CD4-positive, alpha-beta memory T cell (primary cell): Measurements from ENCODE around the gene P3H1. TPM values are rescaled to one million over a fixed set of nuclear protein-coding genes. Genes with fewer than 3 reads are reported as not detected.
A peak's percentile ranks its signal among the peaks of the same experiment; 100 is the strongest.
"Not testable (repeated sequence)": the region's sequence is repeated elsewhere in the genome, so short reads cannot be mapped to it uniquely, and the experiment has no call there.

Experiments used
- CTCF ChIA-PET: fragments of 350-600 bp; sonication (Branson Sonifier 250); formaldehyde crosslinking; loops from one replicate; lab custom pipeline; 2021; ENCODE audit warnings: inconsistent platforms; ENCODE audit not compliant: partially characterized antibody; lab: Charles Lee
- POLR2A ChIA-PET: fragments of 350-600 bp; sonication (Branson Sonifier 250); formaldehyde crosslinking; loops from one replicate; lab custom pipeline; 2021; ENCODE audit not compliant: partially characterized antibody; lab: Charles Lee
- DNase-seq, 5 donors: peaks; one replicate each; pipeline versions ENCODE4 v3.0.0 to v3.0.0-alpha.2; 2020 to 2022; ENCODE audit warnings: mixed read lengths in 1 of 5
- H3K27ac ChIP-seq: one replicate; pipeline ENCODE4 v1.7.0; 2013; ENCODE audit warnings: low read depth, low read length
- H3K27me3 ChIP-seq: 2 replicates; pipeline ENCODE4 v1.7.0; 2013; ENCODE audit warnings: mild to moderate bottlenecking, low read length, moderate library complexity; ENCODE audit not compliant: insufficient read depth
- H3K36me3 ChIP-seq: 2 replicates; pipeline ENCODE4 v1.7.0; 2013; ENCODE audit warnings: mild to moderate bottlenecking, low read length, moderate library complexity; ENCODE audit not compliant: insufficient read depth
- H3K4me1 ChIP-seq: 2 replicates; pipeline ENCODE4 v1.7.0; 2013; ENCODE audit warnings: mild to moderate bottlenecking, low read length, moderate library complexity; ENCODE audit not compliant: insufficient read depth
- H3K4me3 ChIP-seq, 2 donors: one replicate each; pipeline ENCODE4 v1.7.0; 2013; ENCODE audit warnings: low read length in 2 of 2, mild to moderate bottlenecking in 1 of 2
- H3K9me3 ChIP-seq, 2 donors: one replicate each; pipeline ENCODE4 v1.7.0; 2013; ENCODE audit warnings: low read length in 2 of 2, control low read depth in 1 of 2; ENCODE audit not compliant: control insufficient read depth in 1 of 2
- H3K27ac Mint-ChIP-seq, 7 donors: one replicate each; pipeline ENCODE4 v1.8.0; 2020 to 2021; ENCODE audit warnings: mixed read lengths in 7 of 7, mild to moderate bottlenecking in 6 of 7, inconsistent platforms in 3 of 7, moderate library complexity in 3 of 7
- H3K27me3 Mint-ChIP-seq, 2 donors: one replicate each; pipeline ENCODE4 v1.8.0; 2020 to 2021; ENCODE audit warnings: mixed read lengths in 2 of 2
- H3K36me3 Mint-ChIP-seq, 2 donors: one replicate each; pipeline ENCODE4 v1.8.0; 2020 to 2021; ENCODE audit warnings: mixed read lengths in 2 of 2, inconsistent platforms in 1 of 2, mild to moderate bottlenecking in 1 of 2
- H3K4me1 Mint-ChIP-seq, 4 donors: one replicate each; pipeline ENCODE4 v1.8.0; 2020 to 2021; ENCODE audit warnings: mixed read lengths in 4 of 4, mild to moderate bottlenecking in 1 of 4
- H3K4me3 Mint-ChIP-seq, 8 donors: one replicate each; pipeline ENCODE4 v1.8.0; 2020 to 2021; ENCODE audit warnings: mixed read lengths in 8 of 8, mild to moderate bottlenecking in 7 of 8, moderate library complexity in 6 of 8, inconsistent platforms in 3 of 8
- H3K9me3 Mint-ChIP-seq, 8 donors: one replicate each; pipeline ENCODE4 v1.8.0; 2020 to 2021; ENCODE audit warnings: mixed read lengths in 8 of 8, mild to moderate bottlenecking in 5 of 8, inconsistent platforms in 3 of 8, moderate library complexity in 1 of 8
- intact Hi-C: fragments of 100-400 bp; cut with micrococcal nuclease; formaldehyde crosslinking; loops from one replicate; pipeline ENCODE4 v1.15.1; 2023
- polyA plus RNA-seq, 2 donors: library from polyadenylated mRNA; unstranded; fragments of 300-500 nt; fragmentation: Illumina TruSeq; gene quantifications; one replicate each; pipeline ENCODE4 v1.2.3, GENCODE V29; 2021
- total RNA-seq, 2 experiments: library from RNA; stranded (reverse); gene quantifications; one replicate each; pipeline ENCODE4 v1.2.3, GENCODE V29; 2021

P3H1 gene
- total and polyA plus RNA-seq, 4 experiments from 2014 or later = 7.5 to 56.6 (median 33.9) TPM

DNA sequence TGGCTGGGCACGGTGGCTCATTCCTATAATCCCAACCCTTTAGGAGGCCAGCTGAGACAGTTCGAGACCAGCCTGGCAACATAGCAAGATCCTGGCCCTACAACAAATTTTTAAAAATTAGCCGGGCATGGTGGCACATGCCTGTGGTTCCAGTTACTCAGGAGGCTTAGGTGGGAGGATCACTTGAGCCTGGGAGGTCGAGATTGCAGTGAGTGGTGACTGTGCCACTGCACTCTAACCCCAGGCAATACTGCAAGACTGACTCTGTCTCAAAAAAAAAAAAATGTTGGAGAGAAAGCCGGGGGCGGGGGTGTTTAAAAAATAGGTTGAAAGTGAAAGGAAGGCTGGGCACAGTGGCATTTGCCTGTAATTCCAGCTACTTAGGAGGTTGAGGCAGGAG lies 43.3 kb downstream of the P3H1 start:
- ChIA-PET CTCF (no interaction called here), POLR2A (no interaction called here)
- Histone ChIP-seq H3K9me3 (no peaks in the 10 kb centered on the region), H3K4me1 (no peaks in the 10 kb centered on the region), H3K36me3 (no peaks in the 10 kb centered on the region), H3K4me3 (no peak overlapping the region), H3K27ac (no peak overlapping the region), H3K27me3 (no peaks in the 10 kb centered on the region)
- DNase-seq = no peak
- Mint-ChIP-seq H3K4me3 (no peak overlapping the region), H3K36me3 (peaks cover 3% of the 10 kb centered on the region in 2 donors), H3K9me3 (no peaks in the 10 kb centered on the region), H3K4me1 (no peaks in the 10 kb centered on the region), H3K27ac (no peak overlapping the region), H3K27me3 (no peaks in the 10 kb centered on the region)
- intact Hi-C loops = no loop called here

- H3K4me3 ChIP-seq, DNase-seq, H3K27me3 Mint-ChIP-seq, H3K36me3 ChIP-seq, H3K9me3 Mint-ChIP-seq, H3K27me3 ChIP-seq, H3K27ac Mint-ChIP-seq, H3K4me3 Mint-ChIP-seq, H3K27ac ChIP-seq, H3K9me3 ChIP-seq, H3K4me1 Mint-ChIP-seq, intact Hi-C loops, H3K4me1 ChIP-seq, POLR2A ChIA-PET: not testable (repeated sequence)
- peaks cover 10 to 12% of the 10 kb centered on the region in 2 donors for H3K36me3 Mint-ChIP-seq
- CTCF ChIA-PET = interaction anchor here (0.7 kb wide), 1 partner anchor 35 kb away, joined by 3 read pairs; no protein-coding TSS in a partner anchor
Observed at GRCh38 chr1:42722403-42722802, 44.4 kb downstream of the P3H1 start.

DNA sequence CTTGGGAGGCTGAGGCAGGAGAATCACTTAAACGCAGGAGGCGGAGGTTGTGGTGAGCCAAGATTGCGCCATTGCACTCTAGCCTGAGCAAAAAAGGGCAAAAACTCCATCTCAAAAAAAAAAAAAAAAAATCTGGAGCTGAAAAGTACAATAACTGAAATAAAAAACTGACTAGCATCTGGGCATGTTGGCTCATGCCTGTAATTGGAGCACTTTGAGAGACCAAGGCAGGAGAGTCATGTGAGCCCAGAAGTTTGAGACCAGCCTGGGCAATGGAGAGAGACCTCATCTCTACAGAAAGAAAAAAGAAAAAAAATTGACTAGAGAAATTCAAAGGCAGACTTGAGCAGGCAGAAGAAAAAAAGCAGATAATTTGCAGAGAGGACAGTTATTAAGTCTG lies 44.9 kb downstream of the P3H1 start:
- Mint-ChIP-seq H3K9me3 (peaks cover 0 to 1% (median 0%) of the 10 kb centered on the region in 8 donors), H3K27me3 (no peaks in the 10 kb centered on the region), H3K36me3 (peaks cover 10 to 17% of the 10 kb centered on the region in 2 donors), H3K4me1 (peaks cover 0 to 1% (median 0%) of the 10 kb centered on the region in 4 donors), H3K27ac (peak overlapping the region in 1 of 7 donors; percentile 24), H3K4me3 (no peak overlapping the region)
- CTCF ChIA-PET = interaction anchor here (0.7 kb wide), 1 partner anchor 36 kb away, joined by 3 read pairs; no protein-coding TSS in a partner anchor
- Histone ChIP-seq H3K36me3 (no peaks in the 10 kb centered on the region), H3K4me1 (no peaks in the 10 kb centered on the region), H3K9me3 (no peaks in the 10 kb centered on the region), H3K27me3 (no peaks in the 10 kb centered on the region), H3K4me3 (no peak overlapping the region), H3K27ac (no peak overlapping the region)
- no peak for DNase-seq
- intact Hi-C loops = no loop called here
- POLR2A ChIA-PET = no interaction called here

GRCh38 chr1:42720868-42721267 lies 46.0 kb downstream of the P3H1 start:
- Histone ChIP-seq H3K27ac (no peak overlapping the region), H3K9me3 (no peaks in the 10 kb centered on the region), H3K27me3 (no peaks in the 10 kb centered on the region), H3K4me1 (no peaks in the 10 kb centered on the region), H3K4me3 (no peak overlapping the region), H3K36me3 (no peaks in the 10 kb centered on the region)
- no peak overlapping the region for H3K4me3 Mint-ChIP-seq
- POLR2A ChIA-PET = no interaction called here
- DNase-seq = no peak
- no peaks in the 10 kb centered on the region for H3K27me3 Mint-ChIP-seq
- intact Hi-C loops = no loop called here
- peaks cover 0 to 1% (median 0%) of the 10 kb centered on the region in 4 donors for H3K4me1 Mint-ChIP-seq
- H3K9me3 Mint-ChIP-seq = peaks cover 0 to 1% (median 0%) of the 10 kb centered on the region in 8 donors
- H3K36me3 Mint-ChIP-seq = peaks cover 13 to 23% of the 10 kb centered on the region in 2 donors
- no peak overlapping the region for H3K27ac Mint-ChIP-seq
- CTCF ChIA-PET = no interaction called here

GRCh38 chr1:42714441-42714840 lies 52.4 kb downstream of the P3H1 start:
- H3K4me3 Mint-ChIP-seq, H3K27me3 Mint-ChIP-seq, H3K36me3 ChIP-seq, DNase-seq, H3K27me3 ChIP-seq, H3K4me1 Mint-ChIP-seq, H3K9me3 ChIP-seq, H3K4me1 ChIP-seq, H3K27ac ChIP-seq, CTCF ChIA-PET, intact Hi-C loops, H3K4me3 ChIP-seq, H3K27ac Mint-ChIP-seq: not testable (repeated sequence)
- H3K9me3 Mint-ChIP-seq = peaks cover 2 to 36% (median 21%) of the 10 kb centered on the region in 8 donors
- POLR2A ChIA-PET = interaction anchor here (0.6 kb wide), 1 partner anchor 365 kb away, joined by 3 read pairs; no protein-coding TSS in a partner anchor
- H3K36me3 Mint-ChIP-seq = peaks cover 52 to 72% of the 10 kb centered on the region in 2 donors

DNA sequence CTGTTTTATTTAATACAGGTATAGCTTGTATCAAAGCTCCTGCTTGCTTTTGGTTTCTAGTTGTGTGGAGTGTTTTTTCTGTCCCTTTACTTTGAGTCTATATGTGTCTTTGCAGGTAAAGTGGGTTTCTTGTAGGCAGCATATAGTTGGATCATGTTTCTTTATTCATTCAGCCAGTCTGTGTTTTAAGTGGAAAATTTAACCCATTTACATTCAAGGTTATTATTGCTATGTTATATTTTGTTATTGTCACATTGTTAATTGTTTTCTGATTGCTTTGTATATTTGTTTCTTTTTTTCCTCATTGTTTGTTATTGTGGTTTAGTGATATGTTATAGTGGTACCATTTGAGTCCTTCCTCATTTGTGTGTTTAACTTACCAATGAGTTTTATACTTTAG lies 53.5 kb downstream of the P3H1 start:
- no peaks in the 10 kb centered on the region for H3K36me3 ChIP-seq
- intact Hi-C loops = no loop called here
- H3K4me3 ChIP-seq = no peak overlapping the region
- Mint-ChIP-seq H3K9me3 (peaks cover 2 to 36% (median 21%) of the 10 kb centered on the region in 8 donors), H3K27me3 (no peaks in the 10 kb centered on the region), H3K4me3 (no peak overlapping the region), H3K27ac (no peak overlapping the region), H3K4me1 (peaks cover 0 to 8% (median 4%) of the 10 kb centered on the region in 4 donors), H3K36me3 (peaks cover 50 to 71% of the 10 kb centered on the region in 2 donors)
- no peaks in the 10 kb centered on the region for H3K27me3 ChIP-seq
- peaks cover 0 to 7% of the 10 kb centered on the region in 2 donors for H3K9me3 ChIP-seq
- no peaks in the 10 kb centered on the region for H3K4me1 ChIP-seq
- ChIA-PET POLR2A (no interaction called here), CTCF (no interaction called here)
- H3K27ac ChIP-seq = no peak overlapping the region
- no peak for DNase-seq

DNA sequence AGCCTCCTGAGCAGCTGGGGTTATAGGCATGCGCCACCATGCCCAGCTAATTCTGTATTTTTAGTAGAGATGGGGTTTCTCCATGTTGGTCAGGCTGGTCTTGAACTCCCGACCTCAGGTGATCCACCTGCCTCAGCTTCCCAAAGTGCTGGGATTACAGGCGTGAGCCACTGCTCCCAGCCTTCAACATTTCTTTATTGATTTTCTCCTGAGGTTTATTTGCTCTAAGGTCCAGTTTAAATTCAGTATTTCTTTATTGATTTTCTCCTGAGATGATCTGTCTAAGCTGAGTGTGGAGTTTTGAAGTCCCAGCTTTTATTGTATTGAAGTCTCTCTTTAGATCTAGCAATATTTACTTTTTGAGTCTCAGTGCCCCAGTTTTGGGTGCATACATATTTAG lies 54.0 kb downstream of the P3H1 start:
- H3K9me3 ChIP-seq, CTCF ChIA-PET, H3K36me3 ChIP-seq, H3K27ac Mint-ChIP-seq, H3K4me1 Mint-ChIP-seq, H3K4me1 ChIP-seq, H3K4me3 ChIP-seq, H3K27me3 ChIP-seq, POLR2A ChIA-PET, H3K27me3 Mint-ChIP-seq, H3K27ac ChIP-seq, H3K4me3 Mint-ChIP-seq, intact Hi-C loops, DNase-seq: not testable (repeated sequence)
- Mint-ChIP-seq H3K36me3 (peaks cover 53 to 73% of the 10 kb centered on the region in 2 donors), H3K9me3 (peaks cover 2 to 36% (median 20%) of the 10 kb centered on the region in 8 donors)
